ENCODE measurements around the gene ABCC4. TPM values are rescaled to one million over a fixed set of nuclear protein-coding genes. Genes with fewer than 3 reads are reported as not detected.
A peak's percentile ranks its signal among the peaks of the same experiment; 100 is the strongest.
"Not testable (repeated sequence)": the region's sequence is repeated elsewhere in the genome, so short reads cannot be mapped to it uniquely, and the experiment has no call there.

ABCC4 gene
- total RNA-seq, 4 donors from 2014 or later: 5.7 to 23.3 (median 6.9) TPM

- TF ChIP-seq CTCF (IDR thresholded peaks at IDR 0.05): no peak
Observed at GRCh38 chr13:95197548-95197947, 103.7 kb downstream of the ABCC4 start.

GRCh38 chr13:95195146-95195545 is 106.1 kb downstream of the ABCC4 start:
- DNase-seq (ENCODE audit: low spot score) (no peak), ATAC-seq (ENCODE audit: low FRiP score) (no peak)
- TF ChIP-seq CTCF (IDR thresholded peaks at IDR 0.05): no peak

More at GRCh38 chr13:95197548-95197947, 103.7 kb downstream of the ABCC4 start:
- ATAC-seq (ENCODE audit: low FRiP score) (no peak), DNase-seq (ENCODE audit: low spot score) (no peak)

- no peak for ATAC-seq (ENCODE audit: low FRiP score)
- DNase-seq (ENCODE audit: low spot score): no peak
- no peak for TF ChIP-seq CTCF (IDR thresholded peaks at IDR 0.05)
Observed at GRCh38 chr13:95193509-95194230, 107.6 kb downstream of the ABCC4 start.

GRCh38 chr13:95192998-95193397 is 108.3 kb downstream of the ABCC4 start:
- no peak for ATAC-seq (ENCODE audit: low FRiP score)
- TF ChIP-seq CTCF (IDR thresholded peaks at IDR 0.05): no peak
- no peak for DNase-seq (ENCODE audit: low spot score)

- ATAC-seq (ENCODE audit: low FRiP score); DNase-seq (ENCODE audit: low spot score): not testable (repeated sequence)
Observed at GRCh38 chr13:95192564-95192945, 108.7 kb downstream of the ABCC4 start.

GRCh38 chr13:95191821-95192563 is 109.3 kb downstream of the ABCC4 start:
- peak in 1 of 3 donors; percentile 37 for TF ChIP-seq CTCF (IDR thresholded peaks at IDR 0.05)
- ATAC-seq (ENCODE audit: low FRiP score) (peak; percentile 67), DNase-seq (ENCODE audit: low spot score) (peak; percentile 64)

- no peak for ATAC-seq (ENCODE audit: low FRiP score)
- TF ChIP-seq CTCF (IDR thresholded peaks at IDR 0.05): no peak
Observed at GRCh38 chr13:95188128-95188527, 113.1 kb downstream of the ABCC4 start.

More at GRCh38 chr13:95188128-95188527, 113.1 kb downstream of the ABCC4 start:
- DNase-seq (ENCODE audit: low spot score): no peak
